ENCODE measurements around the gene NIP7. TPM values are rescaled to one million over a fixed set of nuclear protein-coding genes. Genes with fewer than 3 reads are reported as not detected.

The NIP7 gene
- total and polyA plus RNA-seq, 9 of the 15 experiments (the other 6 are each of a cell fraction or from before 2014, with no cell fraction given), result 28.9 to 85.5 (median 72.5) TPM

DNA sequence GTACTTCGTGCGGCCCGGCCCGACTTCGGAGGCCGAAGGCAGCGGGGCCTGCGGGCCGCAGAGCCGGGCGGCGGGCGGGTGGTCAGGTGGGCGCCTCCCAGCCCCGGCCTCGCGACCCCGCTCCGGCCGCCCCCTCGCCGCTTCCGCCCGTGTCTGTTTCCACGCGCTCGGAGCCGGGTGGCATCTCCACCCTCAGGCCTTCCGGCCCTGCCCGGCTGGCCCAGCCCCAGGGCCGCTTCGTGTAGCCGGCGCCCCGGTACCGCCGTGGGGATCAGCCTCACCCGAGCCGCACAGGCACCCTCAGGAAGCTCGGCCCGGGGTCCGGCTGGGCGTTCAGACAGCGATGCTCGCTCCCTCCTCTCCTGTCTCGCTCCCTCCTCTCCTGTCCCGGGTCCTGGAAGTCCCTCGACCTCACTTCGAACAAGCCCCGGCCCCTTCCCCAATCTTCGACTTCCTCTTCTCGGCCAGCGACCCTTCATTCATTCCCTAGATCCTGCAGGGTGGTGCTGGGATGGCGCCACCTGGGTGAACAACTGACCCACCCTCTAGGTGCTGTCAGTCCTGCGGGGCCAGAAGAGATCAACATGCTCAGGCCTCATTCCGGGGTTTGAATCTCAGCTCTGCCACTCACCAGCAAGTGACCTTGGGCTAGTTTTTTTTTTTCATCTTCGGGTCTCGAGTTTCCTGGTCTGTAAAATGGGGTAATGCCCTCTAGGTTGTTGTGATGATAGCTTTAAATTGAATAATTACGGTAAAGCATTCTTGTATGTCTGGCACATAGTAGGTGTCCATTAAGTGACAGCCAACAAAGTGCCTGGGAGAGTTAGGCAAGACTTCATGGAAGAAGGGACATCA is 27.8 kb upstream of the NIP7 start (continued):
- peak; percentile 24; the same call in 1 of the 2 replicates for TF ChIP-seq ZBTB7A (IDR thresholded peaks at IDR 0.05; ENCODE audit: borderline replicate concordance, control insufficient read depth, low read depth, low read length)
- TF ChIP-seq, protein P1, sequence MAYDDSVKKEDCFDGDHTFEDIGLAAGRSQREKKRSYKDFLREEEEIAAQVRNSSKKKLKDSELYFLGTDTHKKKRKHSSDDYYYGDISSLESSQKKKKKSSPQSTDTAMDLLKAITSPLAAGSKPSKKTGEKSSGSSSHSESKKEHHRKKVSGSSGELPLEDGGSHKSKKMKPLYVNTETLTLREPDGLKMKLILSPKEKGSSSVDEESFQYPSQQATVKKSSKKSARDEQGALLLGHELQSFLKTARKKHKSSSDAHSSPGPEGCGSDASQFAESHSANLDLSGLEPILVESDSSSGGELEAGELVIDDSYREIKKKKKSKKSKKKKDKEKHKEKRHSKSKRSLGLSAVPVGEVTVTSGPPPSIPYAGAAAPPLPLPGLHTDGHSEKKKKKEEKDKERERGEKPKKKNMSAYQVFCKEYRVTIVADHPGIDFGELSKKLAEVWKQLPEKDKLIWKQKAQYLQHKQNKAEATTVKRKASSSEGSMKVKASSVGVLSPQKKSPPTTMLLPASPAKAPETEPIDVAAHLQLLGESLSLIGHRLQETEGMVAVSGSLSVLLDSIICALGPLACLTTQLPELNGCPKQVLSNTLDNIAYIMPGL (CRISPR knock-in tag; IDR thresholded peaks at IDR 0.05), result peak; percentile 68; the same call in 1 of the 2 replicates
- peak; percentile 35 to 53; a peak in 1 of 4 replicates for TF ChIP-seq FOXK2 (conservative IDR thresholded peaks at IDR 0.05 in 1 of 2, IDR thresholded peaks at IDR 0.05 in 1 of 2; ENCODE audit: low read depth in 2 of 2)
- no peak for TF ChIP-seq ETV1 (tag; conservative IDR thresholded peaks at IDR 0.05; ENCODE audit: low read depth)
- peak; percentile 48; the same call in 1 of the 2 replicates for TF ChIP-seq HDAC2 (IDR thresholded peaks at IDR 0.05)
- TF ChIP-seq, protein P2, sequence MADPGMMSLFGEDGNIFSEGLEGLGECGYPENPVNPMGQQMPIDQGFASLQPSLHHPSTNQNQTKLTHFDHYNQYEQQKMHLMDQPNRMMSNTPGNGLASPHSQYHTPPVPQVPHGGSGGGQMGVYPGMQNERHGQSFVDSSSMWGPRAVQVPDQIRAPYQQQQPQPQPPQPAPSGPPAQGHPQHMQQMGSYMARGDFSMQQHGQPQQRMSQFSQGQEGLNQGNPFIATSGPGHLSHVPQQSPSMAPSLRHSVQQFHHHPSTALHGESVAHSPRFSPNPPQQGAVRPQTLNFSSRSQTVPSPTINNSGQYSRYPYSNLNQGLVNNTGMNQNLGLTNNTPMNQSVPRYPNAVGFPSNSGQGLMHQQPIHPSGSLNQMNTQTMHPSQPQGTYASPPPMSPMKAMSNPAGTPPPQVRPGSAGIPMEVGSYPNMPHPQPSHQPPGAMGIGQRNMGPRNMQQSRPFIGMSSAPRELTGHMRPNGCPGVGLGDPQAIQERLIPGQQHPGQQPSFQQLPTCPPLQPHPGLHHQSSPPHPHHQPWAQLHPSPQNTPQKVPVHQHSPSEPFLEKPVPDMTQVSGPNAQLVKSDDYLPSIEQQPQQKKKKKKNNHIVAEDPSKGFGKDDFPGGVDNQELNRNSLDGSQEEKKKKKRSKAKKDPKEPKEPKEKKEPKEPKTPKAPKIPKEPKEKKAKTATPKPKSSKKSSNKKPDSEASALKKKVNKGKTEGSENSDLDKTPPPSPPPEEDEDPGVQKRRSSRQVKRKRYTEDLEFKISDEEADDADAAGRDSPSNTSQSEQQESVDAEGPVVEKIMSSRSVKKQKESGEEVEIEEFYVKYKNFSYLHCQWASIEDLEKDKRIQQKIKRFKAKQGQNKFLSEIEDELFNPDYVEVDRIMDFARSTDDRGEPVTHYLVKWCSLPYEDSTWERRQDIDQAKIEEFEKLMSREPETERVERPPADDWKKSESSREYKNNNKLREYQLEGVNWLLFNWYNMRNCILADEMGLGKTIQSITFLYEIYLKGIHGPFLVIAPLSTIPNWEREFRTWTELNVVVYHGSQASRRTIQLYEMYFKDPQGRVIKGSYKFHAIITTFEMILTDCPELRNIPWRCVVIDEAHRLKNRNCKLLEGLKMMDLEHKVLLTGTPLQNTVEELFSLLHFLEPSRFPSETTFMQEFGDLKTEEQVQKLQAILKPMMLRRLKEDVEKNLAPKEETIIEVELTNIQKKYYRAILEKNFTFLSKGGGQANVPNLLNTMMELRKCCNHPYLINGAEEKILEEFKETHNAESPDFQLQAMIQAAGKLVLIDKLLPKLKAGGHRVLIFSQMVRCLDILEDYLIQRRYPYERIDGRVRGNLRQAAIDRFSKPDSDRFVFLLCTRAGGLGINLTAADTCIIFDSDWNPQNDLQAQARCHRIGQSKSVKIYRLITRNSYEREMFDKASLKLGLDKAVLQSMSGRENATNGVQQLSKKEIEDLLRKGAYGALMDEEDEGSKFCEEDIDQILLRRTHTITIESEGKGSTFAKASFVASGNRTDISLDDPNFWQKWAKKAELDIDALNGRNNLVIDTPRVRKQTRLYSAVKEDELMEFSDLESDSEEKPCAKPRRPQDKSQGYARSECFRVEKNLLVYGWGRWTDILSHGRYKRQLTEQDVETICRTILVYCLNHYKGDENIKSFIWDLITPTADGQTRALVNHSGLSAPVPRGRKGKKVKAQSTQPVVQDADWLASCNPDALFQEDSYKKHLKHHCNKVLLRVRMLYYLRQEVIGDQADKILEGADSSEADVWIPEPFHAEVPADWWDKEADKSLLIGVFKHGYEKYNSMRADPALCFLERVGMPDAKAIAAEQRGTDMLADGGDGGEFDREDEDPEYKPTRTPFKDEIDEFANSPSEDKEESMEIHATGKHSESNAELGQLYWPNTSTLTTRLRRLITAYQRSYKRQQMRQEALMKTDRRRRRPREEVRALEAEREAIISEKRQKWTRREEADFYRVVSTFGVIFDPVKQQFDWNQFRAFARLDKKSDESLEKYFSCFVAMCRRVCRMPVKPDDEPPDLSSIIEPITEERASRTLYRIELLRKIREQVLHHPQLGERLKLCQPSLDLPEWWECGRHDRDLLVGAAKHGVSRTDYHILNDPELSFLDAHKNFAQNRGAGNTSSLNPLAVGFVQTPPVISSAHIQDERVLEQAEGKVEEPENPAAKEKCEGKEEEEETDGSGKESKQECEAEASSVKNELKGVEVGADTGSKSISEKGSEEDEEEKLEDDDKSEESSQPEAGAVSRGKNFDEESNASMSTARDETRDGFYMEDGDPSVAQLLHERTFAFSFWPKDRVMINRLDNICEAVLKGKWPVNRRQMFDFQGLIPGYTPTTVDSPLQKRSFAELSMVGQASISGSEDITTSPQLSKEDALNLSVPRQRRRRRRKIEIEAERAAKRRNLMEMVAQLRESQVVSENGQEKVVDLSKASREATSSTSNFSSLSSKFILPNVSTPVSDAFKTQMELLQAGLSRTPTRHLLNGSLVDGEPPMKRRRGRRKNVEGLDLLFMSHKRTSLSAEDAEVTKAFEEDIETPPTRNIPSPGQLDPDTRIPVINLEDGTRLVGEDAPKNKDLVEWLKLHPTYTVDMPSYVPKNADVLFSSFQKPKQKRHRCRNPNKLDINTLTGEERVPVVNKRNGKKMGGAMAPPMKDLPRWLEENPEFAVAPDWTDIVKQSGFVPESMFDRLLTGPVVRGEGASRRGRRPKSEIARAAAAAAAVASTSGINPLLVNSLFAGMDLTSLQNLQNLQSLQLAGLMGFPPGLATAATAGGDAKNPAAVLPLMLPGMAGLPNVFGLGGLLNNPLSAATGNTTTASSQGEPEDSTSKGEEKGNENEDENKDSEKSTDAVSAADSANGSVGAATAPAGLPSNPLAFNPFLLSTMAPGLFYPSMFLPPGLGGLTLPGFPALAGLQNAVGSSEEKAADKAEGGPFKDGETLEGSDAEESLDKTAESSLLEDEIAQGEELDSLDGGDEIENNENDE (IDR thresholded peaks at IDR 0.05; ENCODE audit: low read depth, low read length), result peak; percentile 30
- TF ChIP-seq, protein P3, sequence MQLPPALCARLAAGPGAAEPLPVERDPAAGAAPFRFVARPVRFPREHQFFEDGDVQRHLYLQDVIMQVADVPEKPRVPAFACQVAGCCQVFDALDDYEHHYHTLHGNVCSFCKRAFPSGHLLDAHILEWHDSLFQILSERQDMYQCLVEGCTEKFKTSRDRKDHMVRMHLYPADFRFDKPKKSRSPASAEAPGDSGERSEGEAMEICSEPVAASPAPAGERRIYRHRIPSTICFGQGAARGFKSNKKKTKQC (CRISPR knock-in tag; IDR thresholded peaks at IDR 0.05), result peak; percentile 48; the same call in 1 of the 2 replicates
- peak; percentile 59 for TF ChIP-seq RBM22 (IDR thresholded peaks at IDR 0.05; ENCODE audit: low read depth, low read length, poor library complexity, severe bottlenecking)
- TF ChIP-seq, protein P4, sequence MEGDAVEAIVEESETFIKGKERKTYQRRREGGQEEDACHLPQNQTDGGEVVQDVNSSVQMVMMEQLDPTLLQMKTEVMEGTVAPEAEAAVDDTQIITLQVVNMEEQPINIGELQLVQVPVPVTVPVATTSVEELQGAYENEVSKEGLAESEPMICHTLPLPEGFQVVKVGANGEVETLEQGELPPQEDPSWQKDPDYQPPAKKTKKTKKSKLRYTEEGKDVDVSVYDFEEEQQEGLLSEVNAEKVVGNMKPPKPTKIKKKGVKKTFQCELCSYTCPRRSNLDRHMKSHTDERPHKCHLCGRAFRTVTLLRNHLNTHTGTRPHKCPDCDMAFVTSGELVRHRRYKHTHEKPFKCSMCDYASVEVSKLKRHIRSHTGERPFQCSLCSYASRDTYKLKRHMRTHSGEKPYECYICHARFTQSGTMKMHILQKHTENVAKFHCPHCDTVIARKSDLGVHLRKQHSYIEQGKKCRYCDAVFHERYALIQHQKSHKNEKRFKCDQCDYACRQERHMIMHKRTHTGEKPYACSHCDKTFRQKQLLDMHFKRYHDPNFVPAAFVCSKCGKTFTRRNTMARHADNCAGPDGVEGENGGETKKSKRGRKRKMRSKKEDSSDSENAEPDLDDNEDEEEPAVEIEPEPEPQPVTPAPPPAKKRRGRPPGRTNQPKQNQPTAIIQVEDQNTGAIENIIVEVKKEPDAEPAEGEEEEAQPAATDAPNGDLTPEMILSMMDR (IDR thresholded peaks at IDR 0.05 in 2 of 3, conservative IDR thresholded peaks at IDR 0.05 in 1 of 3; ENCODE audit: insufficient read depth in 2 of 3, low read depth in 1 of 3, low read length in 3 of 3), result peak in 1 of 3 experiments; percentile 10; a peak in 1 of 6 replicates

All from K562 (cell line).